HUES6 (cell line): ENCODE measurements around the gene CBLC.
"Not testable (repeated sequence)": the region's sequence is repeated elsewhere in the genome, so short reads cannot be mapped to it uniquely, and the experiment has no call there.

Experiments used
- H3K27ac ChIP-seq: 2 replicates; pipeline ENCODE4 v1.7.0; 2013; ENCODE audit warnings: low read depth, mild to moderate bottlenecking, low read length, inconsistent platforms
- H3K27me3 ChIP-seq: 2 replicates; pipeline ENCODE4 v1.6.1; 2013; ENCODE audit warnings: low read length; ENCODE audit not compliant: control insufficient read depth, insufficient read depth
- H3K36me3 ChIP-seq: 2 replicates; pipeline ENCODE4 v1.6.1; 2013; ENCODE audit warnings: low read length; ENCODE audit not compliant: control insufficient read depth, insufficient read depth
- H3K4me1 ChIP-seq: 2 replicates; pipeline ENCODE4 v1.6.1; 2013; ENCODE audit warnings: low read length; ENCODE audit not compliant: control insufficient read depth, insufficient read depth
- H3K4me3 ChIP-seq: 2 replicates; pipeline ENCODE4 v1.5.1; 2013; ENCODE audit warnings: low read depth, low read length
- H3K9ac ChIP-seq: one replicate; pipeline ENCODE4 v1.6.1; 2013; ENCODE audit warnings: mild to moderate bottlenecking, low read length
- H3K9me3 ChIP-seq: 2 replicates; pipeline ENCODE4 v1.6.1; 2013; ENCODE audit warnings: low read depth, low read length; ENCODE audit not compliant: control insufficient read depth, insufficient read depth

CBLC gene

GRCh38 chr19:44832875-44833274, 55.2 kb downstream of the CBLC start:
- H3K36me3 ChIP-seq, H3K4me1 ChIP-seq, H3K27me3 ChIP-seq, H3K9ac ChIP-seq, H3K9me3 ChIP-seq, H3K4me3 ChIP-seq, H3K27ac ChIP-seq: not testable (repeated sequence)

DNA sequence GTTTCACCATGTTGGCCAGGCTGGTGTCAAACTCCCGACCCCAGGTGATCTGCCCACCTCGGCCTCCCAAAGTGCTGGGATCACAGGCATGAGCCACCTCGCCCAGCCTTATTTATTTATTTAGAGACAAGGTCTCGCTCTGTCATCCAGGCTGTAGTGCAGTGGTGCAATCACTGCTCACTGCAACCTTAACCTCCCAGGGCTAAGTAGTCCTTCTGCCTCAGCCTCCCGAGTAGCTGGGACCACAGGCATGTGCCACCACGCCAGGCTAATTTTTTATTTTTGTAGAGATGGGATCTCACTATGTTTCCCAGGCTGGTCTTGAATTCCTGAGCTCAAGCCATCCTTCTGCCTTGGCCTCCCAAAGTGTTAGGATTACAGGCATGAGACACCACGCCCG, 56.7 kb downstream of the CBLC start:
- not testable (repeated sequence) for H3K27ac ChIP-seq, H3K27me3 ChIP-seq, H3K9me3 ChIP-seq, H3K9ac ChIP-seq, H3K4me1 ChIP-seq, H3K36me3 ChIP-seq, H3K4me3 ChIP-seq

- H3K9me3 ChIP-seq, result no peaks in the 10 kb centered on the region
- no peaks in the 10 kb centered on the region for H3K27me3 ChIP-seq
- no peak overlapping the region for H3K9ac ChIP-seq
- no peak overlapping the region for H3K4me3 ChIP-seq
- H3K36me3 ChIP-seq, result no peaks in the 10 kb centered on the region
- H3K27ac ChIP-seq, result no peak overlapping the region
- H3K4me1 ChIP-seq, result peaks cover 6% of the 10 kb centered on the region; the same call in 1 of the 2 replicates
Measured at GRCh38 chr19:44839276-44839675, 61.6 kb downstream of the CBLC start.

DNA sequence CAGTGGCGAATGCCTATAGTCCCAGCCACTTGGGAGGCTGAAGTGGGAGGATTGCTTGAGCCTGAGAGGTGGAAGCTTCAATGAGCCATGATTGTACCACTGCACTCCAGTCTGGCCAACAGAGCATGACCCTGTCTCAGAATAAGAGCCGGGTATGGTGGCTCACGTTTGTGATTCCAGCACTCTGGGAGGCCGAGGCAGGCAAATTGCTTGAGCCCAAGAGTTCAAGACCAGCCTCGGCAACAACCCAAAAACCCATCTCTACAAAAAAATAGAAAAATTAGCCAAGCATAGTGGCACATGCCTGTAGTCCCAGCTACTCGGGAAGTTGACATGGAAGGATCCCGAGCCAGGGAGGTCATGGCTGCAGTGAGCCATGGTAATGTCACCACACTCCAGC, 63.1 kb downstream of the CBLC start:
- peaks cover 3% of the 10 kb centered on the region for H3K27me3 ChIP-seq
- no peak overlapping the region for H3K4me3 ChIP-seq
- peaks cover 8% of the 10 kb centered on the region; the same call in 1 of the 2 replicates for H3K4me1 ChIP-seq
- no peak overlapping the region for H3K9ac ChIP-seq
- H3K9me3 ChIP-seq, result no peaks in the 10 kb centered on the region
- no peaks in the 10 kb centered on the region for H3K36me3 ChIP-seq
- no peak overlapping the region for H3K27ac ChIP-seq

DNA sequence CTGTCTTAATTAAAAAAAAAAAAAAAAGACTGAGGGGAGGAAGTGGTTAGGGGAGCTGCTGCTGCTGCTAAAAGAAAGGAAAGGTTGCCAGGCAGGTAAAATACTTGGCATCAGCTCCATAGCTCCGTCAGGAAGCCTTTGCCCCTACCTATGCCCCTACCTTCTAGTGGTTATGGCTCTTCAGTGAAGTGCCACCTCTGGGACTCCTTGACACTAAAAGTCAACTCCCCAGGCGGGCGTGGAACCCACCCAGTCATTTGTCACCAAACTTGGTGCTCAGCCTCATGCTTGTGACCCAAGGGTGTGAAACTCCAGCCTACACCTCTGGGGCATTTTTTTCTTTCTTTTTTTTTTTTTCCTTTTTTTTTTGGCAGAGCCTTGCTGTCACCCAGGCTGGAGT, 63.5 kb downstream of the CBLC start:
- Histone ChIP-seq H3K27me3 (peaks cover 3% of the 10 kb centered on the region), H3K4me3 (no peak overlapping the region), H3K36me3 (no peaks in the 10 kb centered on the region), H3K27ac (no peak overlapping the region), H3K9me3 (no peaks in the 10 kb centered on the region), H3K9ac (no peak overlapping the region), H3K4me1 (peaks cover 8% of the 10 kb centered on the region; the same call in 1 of the 2 replicates)

DNA sequence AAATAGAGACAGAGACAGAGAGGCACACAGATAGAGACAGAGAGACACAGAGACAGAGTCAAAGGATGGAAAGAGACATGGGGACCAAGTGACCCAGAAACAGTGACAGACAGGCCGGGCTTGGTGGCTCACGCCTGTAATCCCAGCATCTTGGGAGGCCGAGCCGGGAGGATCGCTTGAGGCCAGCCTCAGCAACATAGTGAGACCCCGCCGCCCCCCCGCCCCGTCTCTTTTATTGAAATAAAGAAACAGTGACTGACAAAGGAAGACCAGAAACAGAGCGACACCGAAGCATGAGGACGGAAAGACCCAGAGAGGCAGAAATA, 67.6 kb downstream of the CBLC start:
- Histone ChIP-seq H3K4me3 (peak overlapping the region; percentile 85), H3K27me3 (peaks cover 3% of the 10 kb centered on the region), H3K27ac (no peak overlapping the region), H3K36me3 (no peaks in the 10 kb centered on the region), H3K4me1 (peaks cover 18% of the 10 kb centered on the region), H3K9ac (peak overlapping the region; percentile 61), H3K9me3 (no peaks in the 10 kb centered on the region)

DNA sequence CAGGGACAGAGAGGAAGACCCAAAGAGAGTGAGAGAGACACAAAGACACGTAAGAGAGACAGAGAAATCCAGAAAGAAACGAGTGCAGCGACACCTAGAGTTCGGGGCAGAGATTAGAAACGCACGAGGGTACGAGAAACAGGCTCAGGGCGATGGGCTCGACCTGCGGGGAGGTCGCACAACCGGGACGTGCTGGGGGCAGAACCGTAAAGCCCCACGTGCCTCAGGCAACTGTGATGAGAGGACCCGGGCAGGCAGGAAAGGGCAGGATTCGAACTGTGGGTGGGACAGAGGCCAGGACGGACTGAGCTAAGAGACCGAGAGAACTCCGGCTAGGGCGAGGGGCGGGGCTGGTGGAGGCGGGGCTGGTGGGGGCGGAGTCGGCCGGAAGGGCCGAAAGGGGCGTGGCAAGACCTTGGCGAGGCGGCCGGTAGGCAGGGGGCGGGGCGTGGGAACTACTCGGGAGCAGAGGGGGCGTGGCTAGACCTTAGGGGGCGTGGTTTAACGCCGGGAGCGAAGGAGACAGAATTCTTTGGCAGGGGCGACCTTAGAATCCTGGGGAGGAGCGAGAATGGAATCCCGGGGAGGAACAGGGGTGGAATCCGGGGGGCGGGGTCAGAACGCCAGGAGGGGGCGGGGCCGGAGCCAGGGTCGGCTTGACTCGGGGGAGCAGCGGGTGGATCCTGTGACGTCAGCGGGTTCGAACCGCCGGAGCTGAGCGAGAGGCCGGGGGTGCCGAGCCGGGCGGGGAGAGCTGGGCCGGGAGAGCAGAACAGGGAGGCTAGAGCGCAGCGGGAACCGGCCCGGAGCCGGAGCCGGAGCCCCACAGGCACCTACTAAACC, 68.1 kb downstream of the CBLC start, which contains the start of gene NECTIN2:
TSS of gene NECTIN2 (plus strand) at position 686 of the 843 bp plus-strand sequence. CDS start 229 bp downstream, outside the sequence.
- H3K4me1 ChIP-seq, result peaks cover 23% of the 10 kb centered on the region
- H3K4me3 ChIP-seq, result peak within 1 kb of the TSS; percentile 85
- no peaks in the 10 kb centered on the region for H3K36me3 ChIP-seq
- no peaks in the 10 kb centered on the region for H3K9me3 ChIP-seq
- peaks cover 3% of the 10 kb centered on the region for H3K27me3 ChIP-seq
- peak within 1 kb of the TSS; percentile 99 for H3K27ac ChIP-seq
- H3K9ac ChIP-seq, result peak within 1 kb of the TSS; percentile 97

DNA sequence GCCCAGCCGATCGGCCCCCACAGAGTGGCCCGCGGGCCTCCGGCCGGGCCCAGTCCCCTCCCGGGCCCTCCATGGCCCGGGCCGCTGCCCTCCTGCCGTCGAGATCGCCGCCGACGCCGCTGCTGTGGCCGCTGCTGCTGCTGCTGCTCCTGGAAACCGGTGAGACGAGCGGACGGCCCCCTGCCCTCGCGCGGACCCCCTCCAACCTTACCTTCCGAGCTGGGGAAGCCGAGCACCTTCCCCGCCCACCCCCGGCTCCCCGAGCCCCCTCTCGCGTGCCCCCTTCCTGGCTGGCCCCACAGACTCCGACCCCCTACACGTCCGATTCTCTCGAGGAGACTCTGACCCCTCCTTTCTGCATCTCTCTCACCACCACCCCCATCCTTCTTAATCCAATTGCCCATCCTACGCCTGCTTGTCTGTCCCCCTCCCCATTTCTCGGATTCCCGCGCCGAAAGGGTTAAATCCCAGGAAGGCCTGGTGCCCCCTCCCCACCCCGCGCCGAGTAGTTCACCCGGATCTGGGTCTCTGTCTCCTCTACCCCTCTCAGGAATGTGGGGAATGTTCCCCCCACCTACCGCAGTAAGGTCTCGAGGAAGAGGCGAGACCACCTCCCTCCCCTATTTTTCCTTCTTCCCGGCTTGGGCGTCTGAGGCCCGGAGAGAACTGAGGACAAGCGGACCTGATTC, 68.9 kb downstream of the CBLC start:
- Histone ChIP-seq H3K27ac (peak overlapping the region; percentile 99), H3K27me3 (peaks cover 3% of the 10 kb centered on the region), H3K36me3 (peaks cover 4% of the 10 kb centered on the region), H3K4me1 (peaks cover 24% of the 10 kb centered on the region), H3K9me3 (no peaks in the 10 kb centered on the region), H3K4me3 (peak overlapping the region; percentile 80), H3K9ac (peak overlapping the region; percentile 97)

DNA sequence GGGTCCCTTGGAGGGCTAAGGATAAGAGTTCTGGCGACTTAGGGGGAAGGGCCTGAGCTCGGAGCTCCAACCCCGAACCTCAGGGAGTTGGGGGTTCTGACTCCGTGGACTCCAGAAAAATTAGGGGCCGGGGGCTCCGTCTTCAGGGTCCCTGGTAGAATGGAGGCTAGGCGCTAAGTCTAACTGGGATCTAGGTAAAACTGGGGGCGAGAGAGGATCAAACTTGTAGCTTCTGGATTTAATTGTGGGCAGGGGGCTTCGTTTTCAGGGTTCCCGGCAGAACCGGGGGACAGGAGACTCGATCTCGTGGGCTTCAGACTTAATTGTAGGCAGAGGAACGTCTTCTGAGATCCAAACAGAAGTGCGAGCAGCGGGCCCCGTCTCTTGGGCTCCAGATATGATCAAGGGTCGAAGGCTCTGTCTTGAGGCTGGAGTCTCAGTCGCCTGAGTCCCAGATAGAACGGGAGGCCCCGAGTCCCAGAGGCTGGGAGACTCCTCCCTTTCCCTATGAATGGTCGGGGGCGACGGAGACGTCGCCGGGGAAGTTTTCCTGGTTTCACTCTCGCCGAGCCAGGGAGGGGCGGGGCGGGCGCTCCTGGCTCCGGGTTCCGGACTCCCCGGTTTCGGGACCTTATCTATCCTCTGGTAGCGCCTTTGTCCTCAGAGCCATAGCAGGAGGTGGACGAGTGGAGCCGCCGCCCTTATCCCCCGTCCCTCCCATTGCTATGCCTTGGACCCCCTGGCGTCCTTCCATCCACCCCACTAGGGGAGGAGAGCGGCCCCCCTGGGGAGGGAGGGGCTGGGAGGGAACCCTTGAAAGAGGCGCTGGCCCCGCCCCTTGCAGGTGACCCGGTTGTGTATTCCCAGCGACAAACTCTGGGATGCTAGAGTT, 69.7 kb downstream of the CBLC start:
- H3K9me3 ChIP-seq, result no peaks in the 10 kb centered on the region
- peaks cover 5% of the 10 kb centered on the region for H3K36me3 ChIP-seq
- peaks cover 3% of the 10 kb centered on the region for H3K27me3 ChIP-seq
- H3K9ac ChIP-seq, result peak overlapping the region; percentile 97
- peaks cover 24% of the 10 kb centered on the region for H3K4me1 ChIP-seq
- H3K27ac ChIP-seq, result peak overlapping the region; percentile 99
- H3K4me3 ChIP-seq, result peak overlapping the region; percentile 80

- Histone ChIP-seq H3K27ac (peak overlapping the region; percentile 99; the same call in 1 of the 2 replicates), H3K4me3 (peak overlapping the region; percentile 80)
Measured at GRCh38 chr19:44848036-44848811, 70.5 kb downstream of the CBLC start.

More at GRCh38 chr19:44848036-44848811, 70.5 kb downstream of the CBLC start:
- Histone ChIP-seq H3K36me3 (peaks cover 5% of the 10 kb centered on the region), H3K27me3 (peaks cover 3% of the 10 kb centered on the region), H3K9me3 (no peaks in the 10 kb centered on the region), H3K4me1 (peaks cover 24% of the 10 kb centered on the region), H3K9ac (peak overlapping the region; percentile 97)
